Testis (tissue), 3 donors: ENCODE results near the gene TFAP2D. TPM values are rescaled to one million over a fixed set of nuclear protein-coding genes. Genes with fewer than 3 reads are reported as not detected.

Source experiments
- DNase-seq: peaks from one replicate; pipeline ENCODE4 v3.0.0-alpha.2; 2019
- H3K27ac ChIP-seq, 2 donors: fragments of 200-600 bp; sonication (generic); one replicate each; pipeline ENCODE4 v1.5.1; 2019
- H3K27me3 ChIP-seq: fragments of 200-600 bp; sonication (generic); one replicate; pipeline ENCODE4 v1.5.1; 2019
- H3K36me3 ChIP-seq: fragments of 200-600 bp; sonication (generic); one replicate; pipeline ENCODE4 v1.5.1; 2017; ENCODE audit warnings: low read depth; ENCODE audit errors: missing control alignments
- H3K4me1 ChIP-seq: fragments of 200-600 bp; sonication (generic); one replicate; pipeline ENCODE4 v1.5.1; 2019
- H3K4me3 ChIP-seq, 2 donors: fragments of 200-600 bp; sonication (generic); one replicate each; pipeline ENCODE4 v1.5.1; 2017 to 2019
- H3K9me3 ChIP-seq: fragments of 200-600 bp; sonication (generic); one replicate; pipeline ENCODE4 v1.5.1; 2017
- CTCF ChIP-seq, 3 experiments: fragments of 450-650 bp in 2 of 3; fragments of 200-600 bp in 1 of 3; sonication (generic) in 1 of 3; IDR thresholded peaks; one replicate each; pipeline ENCODE4 v1.5.1; 2016 to 2019; ENCODE audit warnings: antibody characterized with exemption in 3 of 3, mild to moderate bottlenecking in 2 of 3, moderate library complexity in 1 of 3
- POLR2A ChIP-seq: fragments of 450-650 bp; IDR thresholded peaks from one replicate; pipeline ENCODE4 v1.6.1; 2017; ENCODE audit warnings: antibody characterized with exemption, mild to moderate bottlenecking, moderate library complexity
- WGBS, 2 donors: methylation state at CpG; one replicate each; pipeline ENCODE4 v1.1.5; 2018; 5-methylcytosine and 5-hydroxymethylcytosine counted together
- intact Hi-C: fragments of 100-400 bp; cut with DNase I; formaldehyde crosslinking; loops from one replicate; pipeline ENCODE4 v1.15.1; 2023; ENCODE audit warnings: low total_unique reads
- polyA plus RNA-seq: library from polyadenylated mRNA; stranded (reverse); fragments of 350-450 nt; fragmentation: Illumina TruSeq; extraction: RNeasy Lipid Tissue Mini Kit (QIAGEN cat#74804); gene quantifications from one replicate; pipeline ENCODE4 v1.2.3, GENCODE V29; 2014; ENCODE audit warnings: low read depth, low replicate concordance; ENCODE audit not compliant: insufficient read depth
- total RNA-seq, 2 donors: library from RNA; depleted of rRNA; stranded (reverse); fragments of >200 nt; gene quantifications; one replicate each; pipeline ENCODE4 v1.2.3, GENCODE V29; 2016

The TFAP2D gene
- total and polyA plus RNA-seq, 3 donors from 2014 or later, result not detected

GRCh38 chr6:50818020-50818419 lies 104.7 kb downstream of the TFAP2D start:
- 10 to 11% methylated on average over 6 of the region's 6 CpGs for WGBS, 2 donors
- TF ChIP-seq POLR2A, result no peak
- no peak for TF ChIP-seq CTCF (IDR thresholded peaks at IDR 0.05)
- DNase-seq, result no peak
- no peak overlapping the region for H3K27ac ChIP-seq
- H3K27me3 ChIP-seq, result peaks cover 5% of the 10 kb centered on the region
- no peaks in the 10 kb centered on the region for H3K9me3 ChIP-seq
- intact Hi-C loops, result no loop called here
- peaks cover 3% of the 10 kb centered on the region for H3K4me1 ChIP-seq
- H3K4me3 ChIP-seq, result no peak overlapping the region
- H3K36me3 ChIP-seq, result no peaks in the 10 kb centered on the region

- WGBS, 2 donors, result 6 to 8% methylated on average over 7 of the region's 7 CpGs
- H3K27ac ChIP-seq, result no peak within 1 kb of the TSS
- intact Hi-C loops, result no loop called here
Observed at GRCh38 chr6:50818673-50819072, 105.3 kb downstream of the TFAP2D start, which contains the start of gene TFAP2B. Gene TFAP2B (plus strand): TSS chr6:50818871. CDS start chr6:50818892, 21 bp downstream.

GRCh38 chr6:50819466-50819903 lies 106.2 kb downstream of the TFAP2D start:
- Histone ChIP-seq H3K36me3 (no peaks in the 10 kb centered on the region), H3K27me3 (peaks cover 5% of the 10 kb centered on the region), H3K9me3 (no peaks in the 10 kb centered on the region), H3K4me3 (peak overlapping the region in 1 of 2 donors; percentile 6), H3K27ac (no peak overlapping the region), H3K4me1 (peaks cover 3% of the 10 kb centered on the region)
- intact Hi-C loops, result no loop called here
- no peak for TF ChIP-seq POLR2A
- TF ChIP-seq CTCF (IDR thresholded peaks at IDR 0.05), result no peak
- 2% methylated on average over 20 to 44 of the region's 45 CpGs for WGBS, 2 donors
- DNase-seq, result no peak

More at GRCh38 chr6:50818673-50819072, 105.3 kb downstream of the TFAP2D start, which contains the start of gene TFAP2B:
- peaks cover 3% of the 10 kb centered on the region for H3K4me1 ChIP-seq
- no peak for TF ChIP-seq POLR2A
- H3K27me3 ChIP-seq, result peaks cover 5% of the 10 kb centered on the region
- H3K4me3 ChIP-seq, result peak within 1 kb of the TSS in 1 of 2 donors; percentile 6
- no peak for DNase-seq
- no peaks in the 10 kb centered on the region for H3K36me3 ChIP-seq
- H3K9me3 ChIP-seq, result no peaks in the 10 kb centered on the region

DNA sequence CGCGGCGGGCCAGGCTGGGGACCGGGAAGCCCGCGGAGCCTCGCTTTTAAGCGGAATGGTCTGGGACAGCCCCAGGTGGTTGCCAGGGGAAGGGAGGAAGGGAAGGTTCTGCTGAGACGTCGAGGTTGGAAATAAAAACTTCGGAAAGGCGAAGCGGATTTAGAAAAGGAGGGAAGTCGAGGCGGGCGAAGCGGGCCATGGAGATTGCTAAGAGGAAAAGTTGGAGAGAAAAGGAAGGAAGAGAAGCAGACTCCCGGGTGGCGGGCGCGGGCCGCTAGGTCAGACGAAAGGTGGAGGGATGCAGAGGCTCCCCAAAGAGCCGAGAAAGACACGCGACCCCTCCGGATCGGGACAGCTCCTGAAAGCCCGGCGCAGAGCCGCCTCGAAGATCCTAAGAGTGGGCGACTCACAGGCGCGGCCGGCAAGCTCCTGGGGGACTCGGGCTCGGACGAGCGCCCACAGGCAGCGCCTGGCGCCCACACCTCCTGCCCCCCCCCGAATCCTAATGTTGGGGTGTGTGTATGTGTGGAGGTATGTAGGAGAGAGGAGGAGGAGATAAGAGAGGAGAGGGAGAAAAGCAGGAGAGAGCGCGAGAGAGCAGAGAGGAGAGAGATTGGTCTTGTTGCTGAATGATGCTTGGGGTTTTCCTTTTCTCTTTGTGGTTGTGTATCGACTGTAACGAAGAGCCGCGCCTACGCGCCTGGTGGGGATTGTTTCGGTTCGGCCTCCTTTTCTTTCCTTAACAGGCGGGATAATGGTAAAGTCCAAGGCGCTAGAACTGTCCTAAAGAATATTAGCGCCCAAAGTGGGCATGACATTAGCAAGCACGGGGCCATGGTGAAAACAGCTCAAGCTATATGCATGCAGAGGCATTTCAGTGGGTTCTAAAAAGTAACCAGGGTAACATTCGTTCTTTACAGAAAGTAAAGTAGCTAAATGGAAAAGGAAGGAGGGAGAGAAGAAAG lies 106.9 kb downstream of the TFAP2D start:
- TF ChIP-seq CTCF (IDR thresholded peaks at IDR 0.05) (no peak), POLR2A (no peak)
- WGBS, 2 donors, result 1 to 2% methylated on average over 58 of the region's 58 CpGs
- DNase-seq, result no peak

DNA sequence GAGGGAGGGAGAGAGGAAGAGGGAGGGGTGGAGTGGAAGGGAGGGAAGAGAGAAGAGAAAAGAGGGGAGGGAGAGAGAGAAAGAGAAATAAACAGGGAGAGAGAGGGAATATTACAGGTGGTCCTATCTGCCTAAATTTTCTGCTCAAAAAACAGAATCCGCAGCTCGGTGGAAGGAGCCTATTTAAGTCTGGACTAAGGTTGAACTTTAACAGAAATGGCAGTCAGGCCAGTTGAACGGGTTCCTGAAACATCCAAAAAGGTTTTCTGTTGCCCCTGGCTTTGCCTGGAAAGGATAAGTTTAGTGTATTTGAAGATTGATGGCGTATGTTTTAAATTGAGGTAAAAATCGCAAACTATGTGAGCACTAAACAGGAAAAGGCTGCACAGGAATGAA lies 107.5 kb downstream of the TFAP2D start:
- Histone ChIP-seq H3K27ac (no peak overlapping the region), H3K4me3 (peak overlapping the region in 1 of 2 donors; percentile 21)
- TF ChIP-seq CTCF (IDR thresholded peaks at IDR 0.05) (no peak), POLR2A (no peak)

More for the DNA sequence above, 106.9 kb downstream of the TFAP2D start:
- Histone ChIP-seq H3K27ac (no peak overlapping the region), H3K4me1 (peaks cover 3% of the 10 kb centered on the region), H3K9me3 (no peaks in the 10 kb centered on the region), H3K36me3 (no peaks in the 10 kb centered on the region), H3K4me3 (peak overlapping the region; percentile 6 to 21), H3K27me3 (peaks cover 5% of the 10 kb centered on the region)
- intact Hi-C loops, result no loop called here

More for the DNA sequence above, 107.5 kb downstream of the TFAP2D start:
- Histone ChIP-seq H3K4me1 (peaks cover 3% of the 10 kb centered on the region), H3K36me3 (no peaks in the 10 kb centered on the region), H3K27me3 (peaks cover 5% of the 10 kb centered on the region), H3K9me3 (no peaks in the 10 kb centered on the region)
- no peak for DNase-seq
- intact Hi-C loops, result no loop called here
- WGBS, 2 donors, result 5 to 14% methylated on average over 5 of the region's 5 CpGs
